SU-DHL-6 (cell line): ENCODE data around the gene GDF10.

Source experiments
- CTCF ChIP-seq: fragments of 200-600 bp; sonication (generic); IDR thresholded peaks from one replicate; pipeline ENCODE4 v1.5.1; 2017; ENCODE audit warnings: antibody characterized with exemption, mild to moderate bottlenecking, low read length, moderate library complexity; ENCODE audit not compliant: insufficient read depth, poor library complexity, severe bottlenecking
- EZH2phosphoT487 ChIP-seq: fragments of 200-600 bp; sonication (generic), shearing (Covaris generic); conservative IDR thresholded peaks from 2 replicates; pipeline ENCODE4 v1.6.1; 2018; ENCODE audit warnings: mild to moderate bottlenecking, antibody characterized with exemption, low read length, moderate library complexity, mixed read lengths

GRCh38 chr10:47269294-47269693, 30.7 kb upstream of the GDF10 start:
- no peak for TF ChIP-seq CTCF
- no peak for TF ChIP-seq EZH2phosphoT487
